Endothelial cell of umbilical vein (primary cell): ENCODE measurements around the gene MPST. TPM values are rescaled to one million over a fixed set of nuclear protein-coding genes. Genes with fewer than 3 reads are reported as not detected.
A peak's percentile ranks its signal among the peaks of the same experiment; 100 is the strongest.

ENCODE experiments used
- BruUV-seq: library from RNA; stranded (reverse); fragments of 400-500 nt; replicated peaks from 2 replicates; lab custom pipeline; 2021; lab: Mats Ljungman, UMichigan
- CTCF ChIA-PET: fragments of 300-600, 350-600 bp; sonication (Branson Sonifier 250); formaldehyde crosslinking; loops from one replicate; lab custom pipeline; 2021; ENCODE audit warnings: antibody characterized with exemption, inconsistent platforms; lab: Charles Lee
- POLR2A ChIA-PET: fragments of 300-600, 350-600 bp; sonication (Branson Sonifier 250); formaldehyde crosslinking; loops from one replicate; lab custom pipeline; 2021; ENCODE audit warnings: antibody characterized with exemption, inconsistent platforms; lab: Charles Lee
- DNase-seq: peaks from one replicate; pipeline ENCODE4 v3.0.0-alpha.2; 2011; ENCODE audit warnings: low read depth, low spot score
- FAIRE-seq: peaks from 2 replicates; lab custom pipeline; 2011; peaks lifted over from hg19 to GRCh38; lab: Jason Lieb, UNC
- H2AFZ ChIP-seq: 2 replicates; pipeline ENCODE4 v1.6.0; 2012; ENCODE audit warnings: low read depth, low read length, control low read depth, inconsistent platforms
- H3K27ac ChIP-seq: 2 replicates; pipeline ENCODE4 v1.5.1; 2011; ENCODE audit warnings: low read depth, mild to moderate bottlenecking, control low read depth, low read length, moderate library complexity; ENCODE audit not compliant: insufficient read depth
- H3K27me3 ChIP-seq, 2 experiments: 2 replicates each; pipeline versions ENCODE4 v1.6.0 to v1.6.1; 2011; ENCODE audit warnings: low read length in 2 of 2, mixed read lengths in 1 of 2; ENCODE audit not compliant: control insufficient read depth in 2 of 2, insufficient read depth in 2 of 2
- H3K36me3 ChIP-seq, 2 experiments: 2 replicates in 1 of 2; 3 replicates in 1 of 2; pipeline ENCODE4 v1.5.1; 2011; ENCODE audit warnings: low read length in 2 of 2, mild to moderate bottlenecking in 1 of 2, moderate library complexity in 1 of 2; ENCODE audit not compliant: control insufficient read depth in 2 of 2, insufficient read depth in 2 of 2; ENCODE audit errors: extremely low read depth in 1 of 2
- H3K4me1 ChIP-seq: 3 replicates; pipeline ENCODE4 v1.5.1; 2011; ENCODE audit warnings: mild to moderate bottlenecking, low read length; ENCODE audit not compliant: control insufficient read depth, insufficient read depth; ENCODE audit errors: extremely low read depth
- H3K4me2 ChIP-seq: 2 replicates; pipeline ENCODE4 v1.6.1; 2011; ENCODE audit warnings: low read length, control low read depth, mixed read lengths; ENCODE audit not compliant: insufficient read depth
- H3K4me3 ChIP-seq, 3 experiments: fragments of 200-600 bp in 1 of 3; sonication (generic), shearing (Covaris generic) in 1 of 3; replicated peaks in 1 of 3; 2 replicates each; pipeline ENCODE4 v1.5.1; 2011 to 2016; ENCODE audit warnings: control low read depth in 3 of 3, low read length in 3 of 3, mild to moderate bottlenecking in 2 of 3, inconsistent platforms in 1 of 3, low read depth in 1 of 3, moderate library complexity in 1 of 3; ENCODE audit not compliant: insufficient read depth in 1 of 3
- H3K79me2 ChIP-seq: 2 replicates; pipeline ENCODE4 v1.6.0; 2012; ENCODE audit warnings: low read length, inconsistent platforms; ENCODE audit not compliant: control insufficient read depth, insufficient read depth
- H3K9ac ChIP-seq: replicated peaks from 2 replicates; pipeline ENCODE3; 2011; ENCODE audit warnings: low read length, control low read depth; ENCODE audit not compliant: insufficient read depth; ENCODE audit errors: extremely low read depth
- H3K9me1 ChIP-seq: replicated peaks from 3 replicates; pipeline ENCODE4 v1.6.0; 2011; ENCODE audit warnings: mild to moderate bottlenecking, low read length; ENCODE audit not compliant: control insufficient read depth, insufficient read depth; ENCODE audit errors: extremely low read depth
- H3K9me3 ChIP-seq: replicated peaks from 2 replicates; pipeline ENCODE4 v1.5.1; 2012; ENCODE audit warnings: low read length, inconsistent platforms; ENCODE audit not compliant: control insufficient read depth, insufficient read depth
- H4K20me1 ChIP-seq: replicated peaks from 2 replicates; pipeline ENCODE3; 2011; ENCODE audit warnings: mild to moderate bottlenecking, low read length; ENCODE audit not compliant: control insufficient read depth, insufficient read depth; ENCODE audit errors: extremely low read depth
- CTCF ChIP-seq, 2 donors: IDR thresholded peaks; 1 replicate in 1 of 2; 2 replicates in 1 of 2; pipeline ENCODE4 v1.5.1; 2011; ENCODE audit warnings: low read length in 2 of 2, mild to moderate bottlenecking in 2 of 2, moderate library complexity in 2 of 2, control low read depth in 1 of 2, inconsistent platforms in 1 of 2, low read depth in 1 of 2; ENCODE audit not compliant: insufficient read depth in 1 of 2; ENCODE audit errors: extremely low read depth in 1 of 2
- FOS ChIP-seq: IDR thresholded peaks from 2 replicates; pipeline ENCODE4 v1.6.1; 2011; ENCODE audit warnings: mild to moderate bottlenecking, low read length, moderate library complexity, borderline replicate concordance; ENCODE audit not compliant: insufficient read depth
- JUN ChIP-seq: IDR thresholded peaks from 2 replicates; pipeline ENCODE4 v1.6.1; 2011; ENCODE audit warnings: borderline replicate concordance, low read depth; ENCODE audit not compliant: insufficient read length, insufficient read depth
- MAX ChIP-seq: IDR thresholded peaks from 2 replicates; pipeline ENCODE4 v1.6.1; 2011; ENCODE audit not compliant: insufficient read depth, insufficient read length
- MYC ChIP-seq: IDR thresholded peaks from one replicate; pipeline ENCODE4 v1.6.1; 2011; ENCODE audit warnings: mild to moderate bottlenecking, low read depth, low read length
- POLR2A ChIP-seq: IDR thresholded peaks from 2 replicates; pipeline ENCODE4 v1.6.1; 2012; ENCODE audit warnings: low read depth, mild to moderate bottlenecking, control low read depth, low read length
- POLR2AphosphoS5 ChIP-seq: IDR thresholded peaks from 2 replicates; pipeline ENCODE4 v1.6.1; 2012; ENCODE audit warnings: low read depth, mild to moderate bottlenecking, control low read depth, low read length, moderate library complexity; ENCODE audit not compliant: insufficient read depth
- dilution Hi-C: fragments of 300-500 bp; cut with MboI; formaldehyde crosslinking; loops from one replicate; pipeline ENCODE4 v1.15.0; 2019; ENCODE audit warnings: low sequenced_read_pairs; ENCODE audit not compliant: extremely low pct_ligation_motif_present
- intact Hi-C: fragments of 100-400 bp; cut with micrococcal nuclease; formaldehyde crosslinking; loops from one replicate; pipeline ENCODE4 v1.10.0; 2022
- polyA plus RNA-seq, 4 experiments: library from polyadenylated mRNA; depleted of rRNA in 3 of 4; stranded (reverse) in 3 of 4; unstranded in 1 of 4; fragments of >200 nt; gene quantifications; 2 replicates each; pipeline versions ENCODE4 v1.2.1 to v1.2.3, GENCODE V29; 2011 to 2012; ENCODE audit warnings: missing spikeins in 1 of 4
- total RNA-seq: library from RNA; stranded (reverse); gene quantifications from 2 replicates; pipeline ENCODE4 v1.2.3, GENCODE V29; 2021

MPST gene
- total and polyA plus RNA-seq, 2 donors (not counting 3 experiments of a cell fraction or from before 2014, with no cell fraction given): 93.2 to 124 TPM

- Histone ChIP-seq H3K27me3 (no peaks in the 10 kb centered on the region), H3K9me3 (no peaks in the 10 kb centered on the region), H3K36me3 (peaks cover 0 to 17% of the 10 kb centered on the region in 2 experiments), H3K4me3 (peak within 1 kb of the TSS; percentile 44 to 75 (median 46)), H3K4me2 (peak within 1 kb of the TSS; percentile 77), H3K9me1 (no peaks in the 10 kb centered on the region), H4K20me1 (no peaks in the 10 kb centered on the region), H2AFZ (peak within 1 kb of the TSS; percentile 82), H3K9ac (peak within 1 kb of the TSS; percentile 34), H3K4me1 (peaks cover 7% of the 10 kb centered on the region), H3K27ac (peak within 1 kb of the TSS; percentile 8), H3K79me2 (peaks cover 3% of the 10 kb centered on the region)
- ChIA-PET POLR2A (no interaction called here), CTCF (interaction anchor here (0.6 to 1.8 kb wide), 12 partner anchors 8 to 505 kb away, joined by 3 to 8 read pairs (median 5); partner anchors contain the start of gene TST)
- TF ChIP-seq POLR2AphosphoS5: peak; percentile 68
- no peak for TF ChIP-seq JUN
- TF ChIP-seq CTCF (IDR thresholded peaks at IDR 0.05; ENCODE audit: extremely low read depth in 1 of 2, insufficient read depth in 1 of 2, low read depth in 1 of 2, low read length in 2 of 2): no peak
- no peak for TF ChIP-seq MYC
- no peak for TF ChIP-seq FOS
- no peak for TF ChIP-seq MAX
- TF ChIP-seq POLR2A: peak; percentile 69
- DNase-seq (peak; percentile 64), FAIRE-seq (peak; percentile 88)
- dilution Hi-C loops: no loop called here
- no TSS peak for BruUV-seq
- intact Hi-C loops: no loop called here
Measured at GRCh38 chr22:37051391-37052385, 32.1 kb downstream of the MPST start, which contains the start of gene KCTD17. Gene KCTD17, plus strand, starts transcription at chr22:37051742. Its CDS starts 19 bp downstream, at chr22:37051761.
